ENCODE data around the gene UHRF1. TPM values are rescaled to one million over a fixed set of nuclear protein-coding genes. Genes with fewer than 3 reads are reported as not detected.
"Not testable (repeated sequence)": the region's sequence is repeated elsewhere in the genome, so short reads cannot be mapped to it uniquely, and the experiment has no call there.

UHRF1 gene
- polyA plus RNA-seq, 6 donors from 2014 or later: 0.07 to 0.17 (median 0.14) TPM; not detected in 2

DNA sequence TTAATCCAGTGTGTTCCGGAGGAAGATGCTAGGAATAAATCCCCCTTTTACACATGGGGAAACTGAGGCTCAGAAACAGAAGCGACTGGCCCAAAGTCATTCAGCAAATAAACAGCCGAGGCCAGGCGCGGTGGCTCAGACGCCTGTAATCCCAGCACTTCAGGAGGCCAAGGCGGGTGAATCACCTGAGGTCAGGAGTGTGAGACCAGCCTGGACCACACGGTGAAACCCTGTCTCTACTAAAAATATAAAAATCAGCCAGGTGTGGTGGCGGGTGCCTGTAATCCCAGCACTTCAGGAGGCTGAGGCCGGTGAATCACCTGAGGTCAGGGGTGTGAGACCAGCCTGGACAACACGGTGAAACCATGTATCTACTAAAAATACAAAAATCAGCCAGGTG lies 30.3 kb upstream of the UHRF1 start:
- H3K4me1 Mint-ChIP-seq: peaks cover 10 to 18% (median 17%) of the 10 kb centered on the region in 3 donors
- no peaks in the 10 kb centered on the region for H3K36me3 Mint-ChIP-seq
- peak overlapping the region in 2 of 8 donors; percentile 9 to 40 for H3K4me3 Mint-ChIP-seq
- H3K9me3 Mint-ChIP-seq: no peaks in the 10 kb centered on the region
- DNase-seq (no peak), ATAC-seq (ENCODE audit: low read depth in 2 of 2) (no peak)
- no peaks in the 10 kb centered on the region for H3K27me3 Mint-ChIP-seq
- H3K27ac Mint-ChIP-seq: no peak overlapping the region

DNA sequence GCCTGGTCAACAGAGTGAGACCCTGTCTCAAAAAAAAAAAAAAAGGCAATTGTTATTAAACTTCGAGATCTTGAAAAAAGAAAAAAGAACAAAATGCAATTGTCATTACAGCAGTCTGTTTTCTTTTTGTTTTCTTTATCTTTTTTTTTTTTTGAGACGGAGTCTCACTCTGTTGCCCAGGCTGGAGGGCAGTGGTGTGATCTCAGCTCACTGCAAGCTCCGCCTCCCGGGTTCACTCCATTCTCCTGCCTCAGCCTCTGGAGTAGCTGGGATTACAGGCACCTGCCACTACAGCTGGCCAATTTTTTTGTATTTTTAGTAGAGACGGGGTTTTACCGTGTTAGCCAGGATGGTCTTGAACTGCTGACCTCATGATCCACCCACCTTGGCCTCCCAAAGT lies 26.4 kb upstream of the UHRF1 start:
- not testable (repeated sequence) for H3K36me3 Mint-ChIP-seq; H3K9me3 Mint-ChIP-seq; DNase-seq; H3K27me3 Mint-ChIP-seq; H3K4me3 Mint-ChIP-seq; H3K27ac Mint-ChIP-seq; ATAC-seq (ENCODE audit: low read depth in 2 of 2)
- peaks cover 7 to 14% (median 11%) of the 10 kb centered on the region in 3 donors for H3K4me1 Mint-ChIP-seq

DNA sequence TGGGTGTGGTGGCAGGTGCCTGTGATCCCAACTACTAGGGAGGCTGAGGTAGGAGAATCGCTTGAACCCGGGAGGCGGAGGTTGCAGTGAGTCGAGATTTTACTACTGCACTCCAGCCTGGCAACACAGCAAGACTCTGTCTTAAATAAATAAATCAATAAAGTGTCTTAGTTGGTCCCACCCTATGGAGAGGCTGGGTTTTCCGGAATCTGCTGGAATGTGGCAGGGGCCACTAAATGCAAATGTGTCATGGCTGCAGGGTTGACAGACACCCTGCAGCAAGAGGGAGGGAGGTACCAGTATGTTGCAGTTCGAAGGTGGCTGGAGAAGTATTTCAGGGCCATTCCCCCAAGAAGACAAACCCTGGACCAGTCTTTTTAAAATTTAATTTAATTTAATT lies 24.3 kb upstream of the UHRF1 start:
- not testable (repeated sequence) for H3K4me3 Mint-ChIP-seq; ATAC-seq (ENCODE audit: low read depth in 2 of 2); H3K27ac Mint-ChIP-seq; H3K4me1 Mint-ChIP-seq; H3K27me3 Mint-ChIP-seq; H3K36me3 Mint-ChIP-seq; H3K9me3 Mint-ChIP-seq; DNase-seq

DNA sequence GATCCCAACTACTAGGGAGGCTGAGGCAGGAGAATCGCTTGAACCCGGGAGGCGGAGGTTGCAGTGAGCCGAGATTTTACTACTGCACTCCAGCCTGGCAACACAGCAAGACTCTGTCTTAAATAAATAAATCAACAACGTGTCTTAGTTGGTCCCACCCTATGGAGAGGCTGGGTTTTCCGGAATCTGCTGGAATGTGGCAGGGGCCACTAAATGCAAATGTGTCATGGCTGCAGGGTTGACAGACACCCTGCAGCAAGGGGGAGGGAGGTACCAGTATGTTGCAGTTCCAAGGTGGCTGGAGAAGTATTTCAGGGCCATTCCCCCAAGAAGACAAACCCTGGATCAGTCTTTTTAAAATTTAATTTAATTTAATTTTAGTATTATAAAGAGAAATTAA lies 21.5 kb upstream of the UHRF1 start:
- H3K27me3 Mint-ChIP-seq; H3K4me3 Mint-ChIP-seq; H3K4me1 Mint-ChIP-seq; H3K9me3 Mint-ChIP-seq; H3K36me3 Mint-ChIP-seq; H3K27ac Mint-ChIP-seq; ATAC-seq (ENCODE audit: low read depth in 2 of 2); DNase-seq: not testable (repeated sequence)

DNA sequence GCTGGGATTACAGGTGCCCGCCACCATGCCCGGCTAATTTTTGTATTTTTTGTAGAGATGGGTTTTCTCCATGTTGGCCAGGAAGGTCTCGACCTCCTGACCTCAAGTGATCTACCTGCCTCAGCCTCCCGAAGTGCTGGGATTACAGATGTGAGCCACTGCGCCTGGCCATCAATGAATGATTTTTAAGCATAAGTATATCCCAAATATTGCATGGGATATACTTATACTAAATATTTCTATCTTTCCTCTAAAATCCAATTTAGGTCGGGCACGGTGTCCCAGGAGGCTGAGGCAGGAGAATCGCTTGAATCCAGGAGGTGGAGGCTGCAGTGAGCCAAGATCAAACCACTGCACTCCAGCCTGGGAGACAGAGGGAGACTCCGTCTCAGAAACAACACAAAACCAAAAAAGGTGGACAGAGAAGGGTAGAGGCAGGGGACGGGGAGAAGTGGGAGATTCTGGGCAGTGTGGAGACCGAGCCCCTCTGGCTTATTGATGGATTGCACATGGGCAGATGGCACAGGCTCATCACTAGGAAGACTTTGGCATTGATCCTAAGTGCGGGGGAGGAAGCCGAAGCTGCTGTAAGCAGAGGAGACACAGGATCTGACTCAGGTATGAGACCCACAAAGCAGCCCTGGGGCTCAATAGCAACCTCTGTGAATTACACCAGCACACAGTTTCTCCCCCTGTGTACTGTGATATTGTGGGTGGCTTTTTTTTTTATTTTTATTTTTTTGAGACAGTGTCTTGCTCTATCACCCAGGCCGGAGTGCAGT lies 20.1 kb upstream of the UHRF1 start:
- H3K9me3 Mint-ChIP-seq: no peaks in the 10 kb centered on the region
- no peaks in the 10 kb centered on the region for H3K36me3 Mint-ChIP-seq
- DNase-seq: no peak
- no peak for ATAC-seq (ENCODE audit: low read depth in 2 of 2)
- H3K27me3 Mint-ChIP-seq: no peaks in the 10 kb centered on the region
- H3K4me1 Mint-ChIP-seq: peaks cover 0 to 5% (median under 1%) of the 10 kb centered on the region in 3 donors
- H3K27ac Mint-ChIP-seq: no peak overlapping the region
- H3K4me3 Mint-ChIP-seq: no peak overlapping the region

DNA sequence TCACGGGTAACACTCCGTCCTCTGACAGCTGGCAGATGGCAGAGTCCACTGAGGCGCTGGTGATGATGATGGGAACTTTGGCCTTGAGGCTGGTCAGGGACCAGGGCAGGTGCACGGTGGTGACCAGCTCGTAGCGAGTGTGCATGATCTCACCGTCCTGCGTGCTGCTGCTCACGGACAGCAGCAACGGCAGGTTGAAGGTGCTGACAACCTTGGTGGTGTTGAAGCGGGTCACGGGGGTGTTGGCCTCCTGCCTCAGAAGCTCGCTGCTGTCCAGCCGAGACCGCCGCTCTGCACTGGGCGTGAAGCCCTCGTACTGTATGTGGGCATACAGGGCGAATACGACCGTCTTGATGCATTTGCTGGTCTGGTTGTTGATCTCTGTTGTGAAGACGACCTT lies 18.2 kb upstream of the UHRF1 start:
- no peaks in the 10 kb centered on the region for H3K36me3 Mint-ChIP-seq
- no peaks in the 10 kb centered on the region for H3K27me3 Mint-ChIP-seq
- no peaks in the 10 kb centered on the region for H3K9me3 Mint-ChIP-seq
- H3K4me1 Mint-ChIP-seq: peaks cover 9 to 22% (median 16%) of the 10 kb centered on the region in 3 donors
- DNase-seq: no peak
- no peak for ATAC-seq (ENCODE audit: low read depth in 2 of 2)
- H3K27ac Mint-ChIP-seq: no peak overlapping the region
- H3K4me3 Mint-ChIP-seq: no peak overlapping the region

DNA sequence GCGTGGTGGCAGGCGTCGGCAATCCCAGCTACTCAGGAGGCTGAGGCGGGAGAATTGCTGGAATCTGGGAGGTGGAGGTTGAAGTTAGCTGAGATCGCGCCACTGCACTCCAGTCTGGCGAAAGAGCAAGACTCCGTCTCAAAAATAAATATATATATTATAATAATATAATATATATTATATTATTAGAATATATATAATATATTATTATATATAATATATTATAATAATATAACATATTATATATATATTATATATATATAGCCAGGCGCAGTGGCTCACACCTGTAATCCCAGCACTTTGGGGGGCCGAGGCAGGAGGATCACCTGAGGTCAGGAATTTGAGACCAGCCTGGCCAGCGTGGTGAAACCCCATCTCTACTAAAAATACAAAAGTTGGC lies 16.3 kb upstream of the UHRF1 start:
- DNase-seq; H3K9me3 Mint-ChIP-seq; ATAC-seq (ENCODE audit: low read depth in 2 of 2); H3K36me3 Mint-ChIP-seq; H3K27ac Mint-ChIP-seq; H3K27me3 Mint-ChIP-seq; H3K4me3 Mint-ChIP-seq: not testable (repeated sequence)
- H3K4me1 Mint-ChIP-seq: peaks cover 9 to 23% (median 21%) of the 10 kb centered on the region in 3 donors

DNA sequence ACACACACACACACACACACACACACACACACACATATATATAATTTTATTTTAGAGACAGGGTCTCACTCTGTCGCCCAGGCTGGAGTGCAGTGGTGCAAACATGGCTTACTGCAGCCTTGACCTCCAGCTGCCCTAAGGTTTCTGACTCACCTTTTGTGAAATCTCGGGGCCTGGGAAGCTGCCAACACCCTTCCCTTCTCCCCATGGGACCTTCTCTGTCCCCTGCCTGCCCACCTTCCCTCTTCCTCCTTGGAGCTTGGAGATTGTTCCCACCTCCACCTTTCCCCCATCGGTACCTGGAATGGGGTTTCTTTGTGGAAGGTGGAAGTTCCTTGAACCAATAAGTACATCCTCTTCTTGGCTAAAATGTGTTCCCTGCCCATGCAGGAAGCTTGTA lies 12.9 kb upstream of the UHRF1 start:
- Mint-ChIP-seq H3K27me3 (no peaks in the 10 kb centered on the region), H3K27ac (peak overlapping the region in 2 of 6 donors; percentile 73 to 90), H3K4me1 (peaks cover 9 to 23% (median 21%) of the 10 kb centered on the region in 3 donors), H3K9me3 (no peaks in the 10 kb centered on the region), H3K4me3 (no peak overlapping the region), H3K36me3 (no peaks in the 10 kb centered on the region)
- no peak for DNase-seq
- no peak for ATAC-seq (ENCODE audit: low read depth in 2 of 2)

DNA sequence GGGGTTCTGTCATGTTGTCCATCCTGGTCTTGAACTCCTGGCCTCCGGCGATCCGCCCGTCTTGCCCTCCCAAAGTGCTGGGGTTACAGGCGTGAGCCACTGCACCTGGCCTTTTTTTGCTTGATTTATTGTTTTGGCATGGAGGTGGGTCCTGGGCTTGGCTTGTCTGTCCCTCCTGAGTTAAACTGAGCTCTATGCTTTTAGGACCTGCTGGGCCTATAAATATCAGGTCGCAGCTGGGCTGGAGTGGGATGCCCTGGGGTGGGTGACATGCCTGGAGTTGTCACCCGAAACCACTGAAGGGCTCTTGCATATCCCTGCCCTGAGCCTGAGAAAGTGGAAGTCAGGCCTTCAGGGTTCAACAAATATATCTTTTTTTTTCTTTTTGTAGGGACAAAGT lies 12.2 kb upstream of the UHRF1 start:
- H3K9me3 Mint-ChIP-seq: no peaks in the 10 kb centered on the region
- no peak for ATAC-seq (ENCODE audit: low read depth in 2 of 2)
- no peaks in the 10 kb centered on the region for H3K27me3 Mint-ChIP-seq
- H3K4me1 Mint-ChIP-seq: peaks cover 13 to 25% (median 24%) of the 10 kb centered on the region in 3 donors
- peak overlapping the region in 1 of 6 donors; percentile 90 for H3K27ac Mint-ChIP-seq
- H3K36me3 Mint-ChIP-seq: no peaks in the 10 kb centered on the region
- no peak overlapping the region for H3K4me3 Mint-ChIP-seq
- no peak for DNase-seq

DNA sequence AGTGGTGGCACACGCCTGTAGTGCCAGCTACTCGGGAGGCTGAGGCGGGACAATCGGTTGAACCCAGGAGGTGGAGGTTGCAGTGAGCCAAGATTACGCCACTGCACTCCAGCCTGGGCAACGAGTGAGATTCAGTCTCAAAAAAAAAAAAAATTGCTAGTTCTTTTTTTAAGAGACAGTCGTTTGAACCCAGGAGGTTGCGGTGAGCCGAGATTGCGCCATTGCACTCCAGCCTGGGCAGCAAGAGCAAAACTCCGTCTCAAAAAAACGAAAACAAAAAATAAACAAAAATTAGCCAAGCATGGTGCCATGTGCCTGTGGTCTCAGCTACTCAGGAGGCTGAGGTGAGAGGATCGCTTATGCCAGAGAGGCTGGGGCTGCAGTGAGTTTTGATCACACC lies 8.4 kb upstream of the UHRF1 start:
- DNase-seq; H3K27me3 Mint-ChIP-seq; ATAC-seq (ENCODE audit: low read depth in 2 of 2); H3K4me3 Mint-ChIP-seq; H3K27ac Mint-ChIP-seq; H3K9me3 Mint-ChIP-seq; H3K36me3 Mint-ChIP-seq: not testable (repeated sequence)
- peaks cover 9 to 16% (median 14%) of the 10 kb centered on the region in 3 donors for H3K4me1 Mint-ChIP-seq

DNA sequence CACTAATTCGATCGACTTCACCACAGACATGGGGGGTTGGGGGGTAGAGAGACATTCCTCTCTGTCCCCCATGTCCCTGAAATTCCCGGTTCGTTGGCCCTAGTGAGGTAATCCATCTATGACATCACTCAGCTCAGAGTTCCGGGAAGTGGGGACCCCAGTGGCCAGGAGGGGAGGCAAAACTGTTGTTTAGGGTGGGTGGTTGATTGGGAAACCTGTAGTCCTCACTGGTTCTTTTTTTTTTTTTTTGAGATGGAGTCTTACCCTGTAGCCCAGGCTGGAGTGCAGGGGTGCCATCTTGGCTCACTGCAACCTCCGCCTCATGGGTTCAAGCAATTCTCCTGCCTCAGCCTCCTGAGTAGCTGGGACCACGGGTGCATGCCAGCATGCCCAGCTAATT lies 6.5 kb upstream of the UHRF1 start, which contains the start of gene ARRDC5:
Gene ARRDC5, minus strand, starts transcription at position 101 of the 400 bp plus-strand sequence. Its CDS starts 71 bp downstream, at position 30.
- no peak for ATAC-seq (ENCODE audit: low read depth in 2 of 2)
- H3K36me3 Mint-ChIP-seq: no peaks in the 10 kb centered on the region
- H3K27ac Mint-ChIP-seq: peak within 1 kb of the TSS in 4 of 6 donors; percentile 41 to 75 (median 54)
- DNase-seq: no peak
- H3K4me1 Mint-ChIP-seq: peaks cover 10 to 16% (median 11%) of the 10 kb centered on the region in 3 donors
- peak within 1 kb of the TSS in 1 of 8 donors; percentile 42 for H3K4me3 Mint-ChIP-seq
- H3K27me3 Mint-ChIP-seq: no peaks in the 10 kb centered on the region
- H3K9me3 Mint-ChIP-seq: no peaks in the 10 kb centered on the region

DNA sequence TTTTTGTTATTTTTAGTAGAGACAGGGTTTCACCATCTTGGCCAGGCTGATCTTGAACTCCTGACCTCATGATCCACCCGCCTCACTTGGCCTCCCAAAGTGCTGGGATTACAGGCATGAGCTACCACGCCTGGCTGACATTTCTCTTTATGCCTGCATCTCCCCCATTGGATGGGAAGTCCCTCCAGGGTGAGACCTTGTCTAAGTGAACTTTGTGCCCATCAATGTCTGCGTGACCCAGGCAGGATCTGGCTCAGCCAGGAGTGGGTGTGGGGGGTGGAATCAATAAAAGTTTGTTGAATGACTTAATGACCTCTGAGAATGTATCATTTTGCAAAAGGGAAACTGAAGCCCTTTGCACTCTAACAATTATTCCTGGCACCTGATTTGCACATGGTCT lies 4.8 kb upstream of the UHRF1 start:
- Mint-ChIP-seq H3K9me3 (no peaks in the 10 kb centered on the region), H3K36me3 (no peaks in the 10 kb centered on the region), H3K27ac (no peak overlapping the region), H3K4me1 (peaks cover 20 to 25% (median 22%) of the 10 kb centered on the region in 3 donors), H3K4me3 (no peak overlapping the region), H3K27me3 (no peaks in the 10 kb centered on the region)
- DNase-seq (no peak), ATAC-seq (ENCODE audit: low read depth in 2 of 2) (no peak)

DNA sequence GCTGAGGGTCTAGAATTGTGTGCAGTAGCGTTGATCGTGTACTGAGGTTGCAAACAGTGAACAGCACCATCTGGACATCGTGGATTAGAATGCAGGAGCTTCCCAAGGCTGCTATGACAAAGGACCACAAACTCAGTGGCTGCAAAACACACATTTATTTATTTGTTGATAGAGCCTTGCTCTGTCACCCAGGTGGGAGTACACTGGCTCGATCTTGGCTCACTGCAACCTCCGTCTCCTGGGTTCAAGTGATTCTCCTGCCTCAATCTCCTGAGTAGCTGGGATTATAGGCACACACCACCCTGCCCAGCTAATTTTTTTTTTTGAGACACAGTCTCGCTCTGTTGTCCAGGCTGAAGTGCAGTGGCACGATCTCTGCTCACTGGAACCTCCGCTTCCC lies 2.3 kb upstream of the UHRF1 start:
- Mint-ChIP-seq H3K36me3 (no peaks in the 10 kb centered on the region), H3K9me3 (no peaks in the 10 kb centered on the region), H3K4me3 (peak overlapping the region in 2 of 8 donors; percentile 10 to 67), H3K27ac (no peak overlapping the region), H3K4me1 (peaks cover 23 to 43% (median 35%) of the 10 kb centered on the region in 3 donors), H3K27me3 (no peaks in the 10 kb centered on the region)
- no peak for DNase-seq
- ATAC-seq (ENCODE audit: low read depth in 2 of 2): no peak

DNA sequence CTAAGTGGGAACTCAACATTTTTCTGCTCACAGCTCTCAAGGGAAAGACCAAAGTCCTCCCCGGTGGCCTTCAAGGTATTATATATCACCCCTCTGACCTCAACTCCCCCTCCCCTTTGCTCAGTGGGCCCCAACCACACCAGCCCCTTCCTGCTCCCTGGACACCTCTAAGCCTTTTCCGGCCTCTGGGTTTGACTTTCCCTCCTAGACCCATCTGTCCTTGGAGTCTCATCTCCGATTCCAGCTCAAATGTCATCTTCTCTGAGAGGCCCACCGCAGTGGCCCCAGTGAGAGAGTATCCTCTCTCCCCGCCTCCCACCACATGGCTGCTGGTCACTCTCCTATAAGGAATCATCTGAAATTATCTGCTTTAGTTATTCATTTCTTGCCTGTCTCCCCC lies 941 bp upstream of the UHRF1 start:
- DNase-seq: no peak
- peak overlapping the region; percentile 66 to 82 (median 70) for H3K4me3 Mint-ChIP-seq
- peaks cover 30 to 50% (median 40%) of the 10 kb centered on the region in 3 donors for H3K4me1 Mint-ChIP-seq
- no peaks in the 10 kb centered on the region for H3K36me3 Mint-ChIP-seq
- no peaks in the 10 kb centered on the region for H3K9me3 Mint-ChIP-seq
- no peaks in the 10 kb centered on the region for H3K27me3 Mint-ChIP-seq
- no peak for ATAC-seq (ENCODE audit: low read depth in 2 of 2)
- peak overlapping the region in 2 of 6 donors; percentile 52 to 86 for H3K27ac Mint-ChIP-seq

Measured in naive B cell (primary cell).